GM12865 (cell line): ENCODE data around the gene FXN.

Experiments used
- DNase-seq: peaks from one replicate; pipeline ENCODE4 v3.0.0; 2010; ENCODE audit warnings: low read depth
- H3K4me3 ChIP-seq: 2 replicates; pipeline ENCODE4 v1.5.1; 2011; ENCODE audit warnings: mild to moderate bottlenecking, low read depth, low read length, control low read depth
- CTCF ChIP-seq: IDR thresholded peaks from 2 replicates; pipeline ENCODE4 v1.5.1; 2011; ENCODE audit warnings: low read length, control low read depth, low read depth, inconsistent platforms; ENCODE audit not compliant: insufficient read depth; ENCODE audit errors: missing control alignments

Gene FXN

DNA sequence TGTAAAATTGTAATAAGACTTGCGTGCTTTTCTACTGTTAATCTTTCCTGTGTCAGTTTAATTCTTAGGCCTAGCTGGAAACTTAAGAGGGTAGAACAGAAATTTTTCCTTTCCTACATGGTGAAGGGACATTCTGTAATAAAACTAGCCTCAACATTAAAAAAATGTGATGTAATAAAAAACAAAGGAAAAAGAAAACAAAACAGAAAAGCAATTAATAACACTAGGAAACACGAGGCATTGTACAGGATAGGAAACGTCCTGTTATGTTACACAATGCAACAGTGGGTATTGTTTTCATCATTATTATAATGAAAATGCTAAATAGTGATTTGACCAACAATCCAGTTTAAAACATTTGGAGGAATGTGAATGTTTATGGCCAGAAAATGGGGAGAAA lies 47.8 kb downstream of the FXN start:
- H3K4me3 ChIP-seq, result no peak overlapping the region
- no peak for DNase-seq
- no peak for TF ChIP-seq CTCF

GRCh38 chr9:69085569-69086283 lies 50.2 kb downstream of the FXN start:
- DNase-seq, result no peak
- TF ChIP-seq CTCF, result no peak
- no peak overlapping the region for H3K4me3 ChIP-seq

DNA sequence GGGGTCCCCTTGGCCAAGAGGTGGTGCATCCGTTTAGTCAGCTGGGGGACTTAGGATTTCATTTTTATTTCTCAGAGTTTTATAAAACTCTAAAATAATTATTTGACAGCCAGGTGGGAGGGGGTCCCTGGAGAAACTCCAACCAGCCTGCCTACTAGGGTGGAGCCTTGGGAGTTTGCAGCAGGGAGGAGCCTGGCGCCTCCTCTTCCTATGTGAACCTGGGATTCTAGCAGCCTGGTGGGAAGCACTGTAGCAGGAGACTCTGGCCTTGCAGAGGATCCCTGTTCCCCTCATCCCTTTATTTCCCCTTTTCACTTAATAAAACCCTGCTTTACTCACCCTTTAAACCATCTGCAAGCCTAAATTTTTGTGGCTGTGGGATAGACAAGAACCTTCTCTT lies 50.8 kb downstream of the FXN start:
- H3K4me3 ChIP-seq, result no peak overlapping the region
- TF ChIP-seq CTCF, result no peak
- no peak for DNase-seq

GRCh38 chr9:69086769-69087168 lies 51.2 kb downstream of the FXN start:
- H3K4me3 ChIP-seq, result no peak overlapping the region
- TF ChIP-seq CTCF, result no peak
- peak; percentile 6 for DNase-seq

DNA sequence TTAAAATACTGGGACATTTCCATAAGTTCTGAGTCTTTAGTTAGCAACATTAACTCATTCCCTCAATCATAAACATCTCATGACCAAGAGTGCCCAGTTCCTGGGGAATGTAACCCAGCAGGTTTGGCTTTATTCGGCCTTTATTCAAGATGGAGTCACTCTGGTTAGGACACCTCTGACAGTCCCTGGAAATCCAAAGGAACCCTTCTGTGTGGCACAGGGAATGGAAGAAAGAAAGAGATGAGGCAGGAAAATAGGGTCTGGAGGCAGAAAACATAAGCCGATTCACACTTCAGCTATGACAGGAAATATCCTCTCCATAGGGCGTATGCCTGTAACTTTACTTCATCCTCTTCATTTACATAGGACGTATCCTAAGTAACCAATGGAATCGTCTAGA lies 53.5 kb downstream of the FXN start:
- no peak for TF ChIP-seq CTCF
- H3K4me3 ChIP-seq, result no peak overlapping the region
- DNase-seq, result no peak

DNA sequence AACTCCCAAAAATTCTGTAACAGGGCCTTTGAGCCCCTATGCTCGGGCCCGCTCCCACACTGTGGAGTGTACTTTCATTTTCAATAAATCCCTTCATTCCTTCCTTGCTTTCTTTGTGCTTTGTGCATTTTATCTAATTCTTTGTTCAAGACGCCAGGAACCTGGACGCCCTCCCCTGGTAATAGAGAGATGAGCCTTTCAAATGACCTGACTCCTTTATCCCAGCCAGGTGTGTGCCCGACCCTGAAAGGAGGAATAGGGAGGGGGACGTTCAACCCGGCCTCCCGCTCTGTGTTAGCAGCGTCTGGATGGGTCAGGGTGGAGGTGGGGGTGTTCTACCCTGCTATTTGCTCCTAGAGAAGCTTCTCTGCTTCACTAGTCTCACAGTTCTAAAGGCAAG lies 53.9 kb downstream of the FXN start:
- DNase-seq, result no peak
- TF ChIP-seq CTCF, result no peak
- H3K4me3 ChIP-seq, result no peak overlapping the region

GRCh38 chr9:69090140-69090750 lies 54.7 kb downstream of the FXN start:
- H3K4me3 ChIP-seq, result no peak overlapping the region
- no peak for TF ChIP-seq CTCF
- DNase-seq, result no peak
